HCT116 (cell line): ENCODE measurements around the gene TRIM37. TPM values are rescaled to one million over a fixed set of nuclear protein-coding genes. Genes with fewer than 3 reads are reported as not detected.

ENCODE experiments used
- ATAC-seq: fragments of 200-7000 bp; cut with Tn5 transposase; 2 replicates; pipeline ENCODE4 v1.9.1; 2020; ENCODE audit warnings: mild to moderate bottlenecking, moderate library complexity
- BruUV-seq: library from RNA; stranded (reverse); fragments of 400-500 nt; replicated peaks from 2 replicates; lab custom pipeline; 2021; lab: Mats Ljungman, UMichigan
- CTCF ChIA-PET: fragments of 300-600 bp; sonication (Branson Sonifier 250); formaldehyde crosslinking; loops from one replicate; lab custom pipeline; 2021; ENCODE audit warnings: antibody characterized with exemption; lab: Charles Lee
- POLR2A ChIA-PET: fragments of 300-600, 350-600 bp; sonication (Branson Sonifier 250); formaldehyde crosslinking; loops from one replicate; lab custom pipeline; 2021; ENCODE audit warnings: antibody characterized with exemption; lab: Charles Lee
- RAD21 ChIA-PET, 2 experiments: fragments of 300-600 bp; sonication (Branson Sonifier 250); formaldehyde crosslinking; loops; one replicate each; lab custom pipeline; 2023; ENCODE audit warnings: low total read pairs in 2 of 2; ENCODE audit not compliant: uncharacterized antibody in 2 of 2, unreplicated experiment in 2 of 2, low non-redundant PET in 1 of 2; lab: Charles Lee
- DNase-seq: peaks from one replicate; pipeline ENCODE4 v3.0.0-alpha.2; 2010; ENCODE audit warnings: low read depth, low spot score
- H2AFZ ChIP-seq: fragments of 200-600 bp; shearing (Covaris generic), sonication (generic); 2 replicates; pipeline ENCODE4 v1.6.1; 2017; ENCODE audit warnings: low read depth, mixed run types, mixed read lengths, antibody characterized with exemption, low read length; ENCODE audit not compliant: poor library complexity, severe bottlenecking
- H3K27ac ChIP-seq: 2 replicates; pipeline ENCODE4 v1.5.1; 2012; ENCODE audit warnings: low read depth, low read length
- H3K27me3 ChIP-seq: fragments of 200-600 bp; sonication (generic); 2 replicates; pipeline ENCODE4 v1.6.1; 2016; ENCODE audit warnings: mixed run types, low read length, mixed read lengths; ENCODE audit not compliant: insufficient read depth
- H3K36me3 ChIP-seq, 2 experiments: fragments of 200-500 bp in 1 of 2; fragments of 200-600 bp in 1 of 2; sonication (Bioruptor generic) in 1 of 2; sonication (generic) in 1 of 2; 2 replicates each; pipeline versions ENCODE4 v1.5.1 to v1.6.1; 2014 to 2016; ENCODE audit warnings: low read length in 2 of 2, inconsistent platforms in 1 of 2, mixed read lengths in 1 of 2, mixed run types in 1 of 2; ENCODE audit not compliant: insufficient read depth in 2 of 2, control insufficient read depth in 1 of 2
- H3K4me1 ChIP-seq, 2 experiments: fragments of 200-600 bp in 1 of 2; sonication (generic) in 1 of 2; 2 replicates each; pipeline versions ENCODE4 v1.5.1 to v1.6.1; 2012 to 2017; ENCODE audit warnings: low read length in 2 of 2, inconsistent platforms in 1 of 2, mild to moderate bottlenecking in 1 of 2, mixed read lengths in 1 of 2, mixed run types in 1 of 2, moderate library complexity in 1 of 2; ENCODE audit not compliant: insufficient read depth in 2 of 2, control insufficient read depth in 1 of 2
- H3K4me2 ChIP-seq: fragments of 200-600 bp; sonication (generic); 2 replicates; pipeline ENCODE4 v1.6.1; 2017; ENCODE audit warnings: mixed run types, low read length, mixed read lengths
- H3K4me3 ChIP-seq, 2 experiments: fragments of 200-600 bp in 1 of 2; sonication (generic) in 1 of 2; replicated peaks in 1 of 2; 2 replicates each; pipeline ENCODE4 v1.5.1; 2011 to 2016; ENCODE audit warnings: low read length in 2 of 2, control low read depth in 1 of 2, low read depth in 1 of 2, mild to moderate bottlenecking in 1 of 2, mixed read lengths in 1 of 2, mixed run types in 1 of 2
- H3K79me2 ChIP-seq: fragments of 200-600 bp; sonication (generic); 2 replicates; pipeline ENCODE4 v1.6.1; 2017; ENCODE audit warnings: mild to moderate bottlenecking, mixed run types, low read length, moderate library complexity, mixed read lengths; ENCODE audit not compliant: insufficient read depth
- H3K9ac ChIP-seq: fragments of 200-600 bp; sonication (generic); 2 replicates; pipeline ENCODE4 v1.6.1; 2016; ENCODE audit warnings: low read length, mixed read lengths
- H3K9me2 ChIP-seq: fragments of 200-600 bp; sonication (generic), shearing (Covaris generic); 2 replicates; pipeline ENCODE4 v1.6.1; 2017; ENCODE audit warnings: mixed run types, mild to moderate bottlenecking, moderate library complexity; ENCODE audit not compliant: insufficient read depth
- H3K9me3 ChIP-seq, 2 experiments: fragments of 200-500 bp in 1 of 2; fragments of 200-600 bp in 1 of 2; sonication (Bioruptor generic) in 1 of 2; sonication (generic) in 1 of 2; 2 replicates each; pipeline ENCODE4 v1.6.1; 2014 to 2017; ENCODE audit warnings: low read length in 2 of 2, mixed read lengths in 2 of 2, inconsistent platforms in 1 of 2, low read depth in 1 of 2, mild to moderate bottlenecking in 1 of 2, mixed run types in 1 of 2, moderate library complexity in 1 of 2; ENCODE audit not compliant: control insufficient read depth in 1 of 2, insufficient read depth in 1 of 2
- H4K20me1 ChIP-seq: fragments of 200-600 bp; sonication (generic), shearing (Covaris generic); 2 replicates; pipeline ENCODE4 v1.6.1; 2017; ENCODE audit warnings: mixed run types, mild to moderate bottlenecking, moderate library complexity; ENCODE audit not compliant: insufficient read depth
- CBX3 ChIP-seq: IDR thresholded peaks from 2 replicates; pipeline ENCODE4 v1.6.1; 2012; ENCODE audit warnings: low read depth
- CEBPB ChIP-seq: IDR thresholded peaks from 2 replicates; pipeline ENCODE4 v1.6.1; 2012; ENCODE audit warnings: low read depth
- CTCF ChIP-seq, 3 experiments: fragments of 200-600 bp in 1 of 3; sonication (generic) in 1 of 3; IDR thresholded peaks in 2 of 3; conservative IDR thresholded peaks in 1 of 3; 2 replicates each; pipeline ENCODE4 v1.5.1; 2012 to 2017; ENCODE audit warnings: low read depth in 2 of 3, low read length in 2 of 3, antibody characterized with exemption in 1 of 3, borderline replicate concordance in 1 of 3, control low read depth in 1 of 3, mild to moderate bottlenecking in 1 of 3, mixed read lengths in 1 of 3, mixed run types in 1 of 3, moderate library complexity in 1 of 3; ENCODE audit not compliant: insufficient read depth in 1 of 3
- EGR1 ChIP-seq: IDR thresholded peaks from 2 replicates; pipeline ENCODE4 v1.6.1; 2012; ENCODE audit warnings: low read depth
- ELF1 ChIP-seq: IDR thresholded peaks from 2 replicates; pipeline ENCODE4 v1.6.1; 2012; ENCODE audit warnings: low read depth, borderline replicate concordance
- EZH2 ChIP-seq: fragments of 200-600 bp; sonication (generic); IDR thresholded peaks from 2 replicates; pipeline ENCODE4 v1.6.1; 2017; ENCODE audit warnings: antibody characterized with exemption, mixed run types
- EZH2phosphoT487 ChIP-seq: fragments of 200-600 bp; IDR thresholded peaks from 2 replicates; pipeline ENCODE4 v1.6.1; 2018; ENCODE audit warnings: antibody characterized with exemption, borderline replicate concordance
- JUND ChIP-seq: IDR thresholded peaks from 2 replicates; pipeline ENCODE4 v1.6.1; 2012
- MAX ChIP-seq: IDR thresholded peaks from 2 replicates; pipeline ENCODE4 v1.6.1; 2012
- POLR2AphosphoS5 ChIP-seq: IDR thresholded peaks from 2 replicates; pipeline ENCODE4 v1.6.1; 2011; ENCODE audit warnings: mild to moderate bottlenecking, low read depth, low read length, moderate library complexity
- RAD21 ChIP-seq: IDR thresholded peaks from 2 replicates; pipeline ENCODE4 v1.6.1; 2012; ENCODE audit warnings: low read depth, mild to moderate bottlenecking
- SP1 ChIP-seq: IDR thresholded peaks from 2 replicates; pipeline ENCODE4 v1.6.1; 2012; ENCODE audit warnings: low read depth
- SRF ChIP-seq: IDR thresholded peaks from 2 replicates; pipeline ENCODE4 v1.6.1; 2012; ENCODE audit warnings: low read depth
- YY1 ChIP-seq: IDR thresholded peaks from 2 replicates; pipeline ENCODE4 v1.6.1; 2011; ENCODE audit warnings: low read length, low read depth, moderate library complexity, mild to moderate bottlenecking; ENCODE audit not compliant: insufficient replicate concordance; ENCODE audit errors: extremely low read depth
- ZFX ChIP-seq: fragments of 450-650 bp; IDR thresholded peaks from 2 replicates; pipeline ENCODE4 v1.6.1; 2017
- intact Hi-C: fragments of 100-400 bp; cut with micrococcal nuclease; formaldehyde crosslinking; loops from 2 replicates; pipeline ENCODE4 v1.10.0; 2022
- total RNA-seq: library from RNA; stranded (reverse); gene quantifications from one replicate; pipeline ENCODE4 v1.2.1, GENCODE V29; 2021; ENCODE audit not compliant: unreplicated experiment

Gene TRIM37
- total RNA-seq, 1 experiment from 2014 or later, result 55.7 TPM

GRCh38 chr17:59003860-59004259 lies 102.8 kb downstream of the TRIM37 start:
- no peak overlapping the region for H3K9ac ChIP-seq
- H3K36me3 ChIP-seq, result peaks cover 8 to 14% of the 10 kb centered on the region in 2 experiments; a peak in 3 of 4 replicates
- intact Hi-C loops, result loop anchor here (10.0 kb wide), 1 partner anchor 689 kb away; no protein-coding TSS in a partner anchor
- no peaks in the 10 kb centered on the region for H3K4me1 ChIP-seq
- no peaks in the 10 kb centered on the region for H3K27me3 ChIP-seq
- POLR2A ChIA-PET, result interaction anchor here (2.5 kb wide), 1 partner anchor 293 kb away, joined by 11 read pairs; no protein-coding TSS in a partner anchor
- no peak overlapping the region for H3K27ac ChIP-seq
- H4K20me1 ChIP-seq, result no peaks in the 10 kb centered on the region; the same call in 1 of the 2 replicates
- BruUV-seq, result no TSS peak
- H3K9me2 ChIP-seq, result no peaks in the 10 kb centered on the region
- no peak for ATAC-seq
- H3K79me2 ChIP-seq, result no peaks in the 10 kb centered on the region
- H3K9me3 ChIP-seq, result no peaks in the 10 kb centered on the region
- no peak overlapping the region for H3K4me2 ChIP-seq
- TF ChIP-seq CEBPB (no peak), SRF (no peak), RAD21 (no peak), POLR2AphosphoS5 (no peak), EZH2 (no peak), JUND (no peak), YY1 (no peak), ELF1 (no peak), ZFX (no peak), EZH2phosphoT487 (no peak), CTCF (IDR thresholded peaks at IDR 0.05 in 2 of 3, conservative IDR thresholded peaks at IDR 0.05 in 1 of 3; ENCODE audit: borderline replicate concordance in 1 of 3, insufficient read depth in 1 of 3, low read depth in 2 of 3, low read length in 2 of 3) (no peak), MAX (no peak), EGR1 (no peak), SP1 (no peak), CBX3 (no peak)
- TF ChIP-seq, all 23 proteins: peak for 0
- ChIA-PET CTCF (interaction anchor here (0.9 to 5.5 kb wide), 5 partner anchors 293 to 483 kb away, joined by 3 to 101 read pairs (median 14); no protein-coding TSS in a partner anchor), RAD21 (interaction anchor here (0.7 to 0.8 kb wide), 2 partner anchors 34 to 293 kb away, joined by 3 to 5 read pairs; no protein-coding TSS in a partner anchor)
- Histone ChIP-seq H2AFZ (no peak overlapping the region), H3K4me3 (no peak overlapping the region)
- no peak for DNase-seq
